Liver (tissue), 3 donors: ENCODE data around the gene C14orf180.

Experiments
- CTCF ChIP-seq: fragments of 150-350 bp; IDR thresholded peaks from 2 replicates; pipeline ENCODE4 v1.5.1; 2017; ENCODE audit warnings: improper control_type of control experiment, low read depth, low read length; ENCODE audit not compliant: missing input control
- TAF1 ChIP-seq: conservative IDR thresholded peaks from 2 replicates; pipeline ENCODE4 v1.6.1; 2016; ENCODE audit warnings: antibody characterized with exemption, mild to moderate bottlenecking
- donor health status: healthy.
- donor health status: healthy.

- TF ChIP-seq CTCF (no peak), TAF1 (no peak)
Observed at GRCh38 chr14:104559804-104560585, 19.6 kb upstream of the C14orf180 start.
